CD4-positive, alpha-beta T cell treated with Interferon alpha-2 for 1 hour (primary cell): ENCODE data around the gene NEUROD2.

Source experiments
- DNase-seq, 2 donors: peaks; one replicate each; pipeline ENCODE4 v3.0.0-alpha.2; 2020 to 2022

The NEUROD2 gene

DNA sequence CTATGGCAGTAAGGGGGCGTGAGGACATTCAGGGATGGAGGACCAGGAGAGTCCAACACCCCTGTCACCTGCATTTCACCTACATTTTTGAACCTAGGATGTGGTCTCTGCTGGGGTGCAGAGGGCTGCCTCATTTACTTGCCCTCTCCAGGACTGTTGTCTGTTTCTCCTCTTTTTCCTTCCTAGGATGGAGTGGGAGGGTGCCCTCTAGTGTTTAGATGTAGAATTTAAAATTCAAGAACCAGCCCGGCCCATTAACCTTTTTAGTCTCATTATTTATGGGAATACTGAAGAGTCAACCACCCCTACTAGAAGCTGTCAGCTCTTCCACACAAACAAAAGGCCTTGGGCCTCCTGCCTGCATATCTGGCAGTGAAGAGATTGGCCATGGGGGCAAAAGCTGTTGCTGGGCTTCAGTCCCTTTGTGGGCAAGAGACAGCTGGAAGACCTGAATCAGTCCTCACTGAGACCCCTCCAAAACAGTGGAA, 26.7 kb upstream of the NEUROD2 start:
- DNase-seq, result peak in 1 of 2 donors; percentile 60

GRCh38 chr17:39633570-39634183, 26.0 kb upstream of the NEUROD2 start:
- no peak for DNase-seq

- no peak for DNase-seq
Observed at GRCh38 chr17:39632153-39632941, 24.6 kb upstream of the NEUROD2 start.

- no peak for DNase-seq
Observed at GRCh38 chr17:39631403-39631802, 23.7 kb upstream of the NEUROD2 start.

DNA sequence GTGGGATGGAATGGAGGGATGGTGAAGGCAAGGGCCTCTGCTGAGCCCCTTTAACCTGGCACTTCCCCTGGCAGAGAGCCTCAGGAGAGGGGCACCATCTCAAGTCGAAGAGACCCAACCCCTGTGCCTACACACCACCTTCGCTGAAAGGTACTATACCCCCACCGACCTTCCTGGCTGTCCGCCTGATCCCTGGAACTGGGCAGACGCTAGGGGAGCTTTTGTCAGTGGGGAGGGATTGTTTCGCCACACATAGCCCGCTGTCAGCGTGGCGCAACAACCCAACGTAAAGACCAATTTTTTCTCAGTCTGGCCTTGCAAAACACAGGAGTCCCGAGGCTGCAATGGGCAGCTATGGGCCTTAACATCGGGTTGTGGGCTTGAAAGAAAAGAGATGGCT, 22.2 kb upstream of the NEUROD2 start:
- DNase-seq, result no peak

GRCh38 chr17:39629494-39629880, 21.8 kb upstream of the NEUROD2 start:
- no peak for DNase-seq

DNA sequence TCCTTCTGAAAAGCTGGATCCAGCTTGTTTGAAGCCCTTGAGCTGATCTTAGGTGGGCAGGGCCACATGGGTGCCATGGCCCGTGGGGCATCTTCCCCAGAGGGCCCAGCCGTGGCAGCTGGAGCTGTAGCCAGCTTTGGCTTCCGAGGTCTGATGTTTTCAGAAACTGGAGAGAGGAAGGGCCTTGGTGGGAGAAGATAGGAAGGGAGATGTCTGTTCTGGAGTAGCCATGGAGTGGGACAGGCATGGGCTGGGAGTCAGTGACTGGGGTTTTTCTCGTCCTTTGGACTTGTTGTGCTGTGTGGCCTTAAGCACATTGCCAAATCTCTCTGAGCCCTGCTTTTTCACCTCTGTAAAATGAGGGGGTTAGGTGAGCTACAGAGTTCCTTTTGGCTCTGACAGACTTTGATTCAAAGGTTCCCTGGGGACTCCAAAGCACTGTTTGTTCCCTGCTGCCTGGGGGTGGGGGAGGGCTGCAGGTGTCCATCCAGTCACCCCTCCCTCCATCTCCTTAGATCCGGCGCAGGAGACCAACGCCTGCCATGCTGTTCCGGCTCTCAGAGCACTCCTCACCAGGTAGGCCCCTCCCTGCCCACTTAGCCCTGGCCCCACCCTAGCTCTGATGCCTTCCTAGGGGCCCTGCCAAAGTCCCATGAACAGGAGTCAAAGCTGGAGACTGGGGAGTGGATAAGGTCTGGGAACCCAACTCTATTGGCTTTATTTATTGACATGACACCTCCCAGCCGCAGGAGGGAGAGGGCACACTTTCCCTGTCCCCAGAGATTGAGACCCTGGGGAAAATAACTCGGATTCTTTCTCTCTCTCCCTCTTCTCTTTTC, 21.2 kb upstream of the NEUROD2 start:
- DNase-seq, result no peak

DNA sequence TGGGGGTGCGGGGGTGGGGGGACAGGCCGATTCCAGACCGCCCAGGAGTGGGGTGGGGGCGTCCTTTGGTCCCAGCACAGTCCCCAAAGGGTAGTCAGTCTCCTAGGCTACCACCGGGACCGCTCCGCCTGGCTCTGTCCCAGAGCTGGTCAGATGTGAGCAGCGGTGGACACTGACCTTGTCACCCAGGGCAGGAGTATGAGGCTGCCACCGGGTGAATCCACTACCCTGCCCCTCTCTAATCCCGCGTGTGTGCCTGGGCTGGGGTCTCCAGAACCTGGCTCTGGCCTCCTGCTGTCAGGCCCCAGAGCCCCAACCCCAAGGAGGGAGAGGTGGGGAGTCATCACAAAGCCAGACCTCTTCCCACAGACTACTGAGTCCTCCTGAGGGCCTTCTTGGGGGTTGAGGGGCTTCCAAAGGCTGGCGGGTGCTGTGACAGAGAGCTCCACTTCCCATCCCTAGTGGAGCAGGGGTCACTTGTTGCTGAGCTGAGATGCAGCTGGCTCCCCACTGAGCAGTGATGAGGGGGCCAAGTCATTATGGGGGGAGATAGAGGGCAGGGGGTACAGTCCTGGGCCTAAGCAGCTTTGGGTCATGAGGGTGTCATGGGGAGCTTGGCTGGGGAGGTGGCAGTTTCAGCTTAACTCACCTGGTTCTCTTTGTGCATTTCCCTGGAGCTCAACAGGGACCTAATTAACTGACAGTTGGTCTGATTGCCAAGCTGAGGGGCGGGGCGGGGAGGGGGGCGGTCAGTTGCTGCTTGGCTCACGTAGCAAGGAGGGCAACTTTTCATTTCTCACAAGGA, 20.2 kb upstream of the NEUROD2 start:
- no peak for DNase-seq

DNA sequence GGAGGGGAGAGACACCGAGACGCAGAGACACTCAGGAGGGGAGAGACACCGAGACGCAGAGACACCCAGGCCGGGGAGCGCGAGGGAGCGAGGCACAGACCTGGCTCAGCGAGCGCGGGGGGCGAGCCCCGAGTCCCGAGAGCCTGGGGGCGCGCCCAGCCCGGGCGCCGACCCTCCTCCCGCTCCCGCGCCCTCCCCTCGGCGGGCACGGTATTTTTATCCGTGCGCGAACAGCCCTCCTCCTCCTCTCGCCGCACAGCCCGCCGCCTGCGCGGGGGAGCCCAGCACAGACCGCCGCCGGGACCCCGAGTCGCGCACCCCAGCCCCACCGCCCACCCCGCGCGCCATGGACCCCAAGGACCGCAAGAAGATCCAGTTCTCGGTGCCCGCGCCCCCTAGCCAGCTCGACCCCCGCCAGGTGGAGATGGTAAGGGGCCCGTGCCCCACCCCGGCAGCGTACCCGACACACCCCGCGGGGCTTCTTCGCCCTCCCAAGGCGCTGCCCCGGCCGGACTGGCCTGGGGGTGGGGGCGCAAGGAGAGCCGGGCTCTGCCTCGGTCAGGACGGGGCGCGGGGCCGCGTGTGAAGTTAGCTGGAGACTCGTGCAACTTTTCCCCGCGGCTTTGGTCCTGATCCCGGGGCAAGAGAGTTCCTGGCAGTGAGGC, 19.5 kb upstream of the NEUROD2 start:
- no peak for DNase-seq

DNA sequence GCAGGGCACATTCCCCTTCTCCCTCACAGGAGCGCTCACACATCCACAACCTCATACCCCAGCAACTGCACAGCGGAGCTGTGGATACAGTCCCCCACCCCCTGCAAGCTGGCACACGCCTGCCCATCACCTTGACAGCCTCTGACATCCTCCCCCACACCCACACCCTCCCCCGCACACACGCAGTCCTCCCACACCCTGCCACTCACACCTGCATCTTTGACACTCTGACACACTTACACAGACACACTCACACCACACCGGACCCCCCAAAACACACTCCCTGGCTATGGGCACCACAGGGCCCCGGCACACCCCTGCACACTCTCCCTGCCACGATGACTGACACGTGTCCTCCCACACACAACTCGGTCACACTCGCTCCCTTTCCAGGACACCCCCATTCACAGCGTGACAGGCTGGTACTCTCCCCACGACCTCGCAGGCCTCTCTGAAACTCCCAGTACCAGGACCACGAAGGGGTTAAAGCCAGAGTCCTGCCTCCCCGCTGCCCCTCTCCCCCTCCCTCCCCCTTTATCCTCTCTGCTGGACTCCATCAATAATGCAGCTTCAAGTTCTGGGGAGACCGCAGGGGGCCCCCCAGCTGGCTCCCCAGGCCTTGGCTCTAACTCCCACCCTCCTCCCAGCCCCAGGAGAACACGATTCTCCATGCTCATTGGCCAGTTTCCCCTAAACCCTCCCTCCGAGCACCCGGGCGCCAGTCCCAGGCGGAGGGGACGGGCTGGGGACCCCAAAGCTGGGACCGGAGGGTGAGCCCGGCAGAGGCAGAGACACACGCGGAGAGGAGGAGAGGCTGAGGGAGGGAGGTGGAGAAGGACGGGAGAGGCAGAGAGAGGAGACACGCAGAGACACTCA, 18.7 kb upstream of the NEUROD2 start, which contains the start of gene PPP1R1B:
TSS of gene PPP1R1B (plus strand) at position 782 of the 876 bp plus-strand sequence. CDS start 441 bp downstream, outside the sequence.
- DNase-seq, result no peak

- DNase-seq, result no peak
Observed at GRCh38 chr17:39625198-39625785, 17.6 kb upstream of the NEUROD2 start.

- no peak for DNase-seq
Observed at GRCh38 chr17:39624313-39624712, 16.6 kb upstream of the NEUROD2 start.

- peak; percentile 84 to 89 for DNase-seq
Observed at GRCh38 chr17:39623356-39623950, 15.7 kb upstream of the NEUROD2 start.

- peak; percentile 14 to 61 for DNase-seq
Observed at GRCh38 chr17:39622380-39623006, 14.8 kb upstream of the NEUROD2 start.

DNA sequence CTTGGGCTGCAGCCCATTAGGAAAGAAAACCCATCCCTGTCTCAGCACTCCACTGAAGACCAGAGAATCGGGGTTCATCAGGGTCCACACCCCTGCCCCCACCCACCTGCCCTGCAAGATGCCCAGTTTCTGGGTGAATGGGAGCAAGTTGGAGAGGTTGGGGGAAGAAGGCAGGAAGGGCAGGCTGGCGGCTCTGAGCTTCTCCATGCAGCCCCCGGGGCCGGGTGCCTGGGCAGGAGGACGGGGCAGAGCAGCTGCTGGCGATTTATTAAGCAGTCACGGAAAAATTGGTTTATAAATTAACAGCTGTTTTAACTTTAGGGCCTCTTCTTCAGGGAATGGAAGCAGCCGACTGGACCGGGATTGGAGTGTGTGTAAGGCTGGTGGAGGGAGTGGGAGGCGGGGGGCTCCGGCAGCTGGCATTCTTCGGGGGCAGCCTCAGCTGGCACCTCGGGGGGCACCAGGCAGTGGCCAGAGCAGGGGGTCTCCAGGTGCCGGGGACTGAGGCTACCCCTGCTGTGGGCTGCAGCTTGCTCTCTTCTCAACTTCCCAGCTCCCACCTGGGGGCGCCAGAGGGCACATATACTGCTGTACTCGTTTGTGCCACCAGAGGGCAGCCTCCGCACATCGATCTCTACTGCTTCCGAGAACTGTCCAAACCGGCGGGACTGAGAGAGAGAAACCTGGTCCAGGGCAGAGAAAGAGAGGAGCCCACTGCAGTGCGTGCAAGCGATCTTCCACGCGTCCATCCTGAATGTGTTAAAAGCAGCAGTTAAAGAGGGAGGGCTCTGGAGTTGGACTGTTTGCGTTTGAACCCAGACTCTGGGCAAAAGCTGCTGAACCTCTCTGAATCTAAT, 14.0 kb upstream of the NEUROD2 start:
- peak; percentile 84 to 91 for DNase-seq

DNA sequence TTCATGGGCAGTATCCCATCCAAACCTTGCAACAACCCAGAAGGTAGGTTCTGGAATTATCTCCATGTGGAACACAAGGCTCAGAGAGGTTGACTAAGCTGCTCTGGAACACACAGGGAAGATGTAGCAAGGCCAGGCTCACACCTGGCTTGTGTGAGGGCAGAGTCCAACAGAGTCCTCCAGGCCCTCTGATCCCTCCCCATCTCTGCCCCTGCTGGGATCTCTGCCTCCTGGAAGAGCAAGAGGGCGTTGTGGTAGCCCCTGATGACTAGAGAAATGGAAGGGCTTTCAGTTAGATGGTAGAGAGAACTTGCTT, 12.0 kb upstream of the NEUROD2 start:
- DNase-seq, result no peak

DNA sequence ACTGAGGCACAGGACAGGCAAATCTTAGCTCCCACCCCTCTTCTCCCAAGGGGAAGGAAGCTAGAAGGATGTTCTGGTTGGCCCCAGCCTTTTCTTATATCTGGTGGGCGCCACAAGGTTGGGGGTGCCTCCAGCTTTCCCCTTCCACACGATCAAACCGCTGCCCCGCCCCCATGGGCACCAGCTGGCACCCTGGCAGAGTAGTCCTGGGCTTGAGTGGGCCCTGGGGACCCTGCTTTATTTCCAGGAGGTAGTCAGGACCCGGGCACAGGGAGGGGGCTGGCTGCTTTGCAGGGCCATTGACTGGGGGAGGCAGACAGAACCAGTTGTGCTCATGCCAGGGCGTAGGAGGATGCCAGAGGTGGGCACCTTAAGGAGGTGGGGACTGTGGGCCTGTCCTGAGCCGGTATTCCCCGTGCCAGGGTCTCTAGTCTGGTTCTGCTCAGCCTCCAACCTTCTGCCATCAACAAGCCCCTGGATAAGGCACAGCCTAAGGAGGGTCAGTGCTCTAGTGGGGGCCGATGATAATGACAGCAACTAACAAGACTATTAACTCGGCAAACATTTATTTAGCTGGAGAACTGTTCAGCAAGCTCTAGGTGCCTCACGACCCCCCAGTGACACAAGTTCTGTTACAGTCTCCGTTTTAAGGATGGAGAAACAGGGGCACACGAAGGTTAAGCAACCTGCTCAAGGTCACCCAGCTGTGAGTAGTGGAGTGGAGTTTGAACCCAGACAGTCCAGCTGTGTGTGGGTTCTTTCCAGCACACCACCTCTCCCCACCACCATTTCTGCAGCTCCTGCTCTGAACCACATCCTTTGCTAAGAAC, 11.5 kb upstream of the NEUROD2 start:
- no peak for DNase-seq
